GM12891 (cell line): ENCODE results near the gene GATAD2A.
"Not testable (repeated sequence)": the region's sequence is repeated elsewhere in the genome, so short reads cannot be mapped to it uniquely, and the experiment has no call there.

Source experiments
- POLR2A ChIP-seq: IDR thresholded peaks from 2 replicates; pipeline ENCODE4 v1.6.1; 2011; ENCODE audit warnings: low read depth, low read length, control low read depth
- POU2F2 ChIP-seq: IDR thresholded peaks from 2 replicates; pipeline ENCODE4 v1.6.1; 2011; ENCODE audit warnings: low read depth, mild to moderate bottlenecking, control low read depth, low read length, moderate library complexity
- SPI1 ChIP-seq: IDR thresholded peaks from 2 replicates; pipeline ENCODE4 v1.6.1; 2011; ENCODE audit warnings: low read depth, low read length, control low read depth
- TAF1 ChIP-seq: IDR thresholded peaks from 2 replicates; pipeline ENCODE4 v1.6.1; 2011; ENCODE audit warnings: low read depth, low read length, control low read depth

GRCh38 chr19:19472106-19472505 is 66.6 kb downstream of the GATAD2A start:
- TF ChIP-seq POLR2A, TAF1, SPI1, POU2F2: not testable (repeated sequence)
